MM.1S (cell line): ENCODE data around the gene MYBL2.
A peak's percentile ranks its signal among the peaks of the same experiment; 100 is the strongest.

ENCODE experiments used
- DNase-seq: peaks from one replicate; pipeline ENCODE4 v3.0.0-alpha.2; 2015
- H2AFZ ChIP-seq: fragments of 300-600 bp; sonication (generic); 2 replicates; pipeline ENCODE4 v1.6.0; 2016; ENCODE audit warnings: antibody characterized with exemption, low read length
- H3F3A ChIP-seq: fragments of 300-600 bp; sonication (generic); 2 replicates; pipeline ENCODE4 v1.6.1; 2016; ENCODE audit warnings: mild to moderate bottlenecking, antibody characterized with exemption, low read length, moderate library complexity, mixed read lengths; ENCODE audit not compliant: insufficient read depth
- H3K27ac ChIP-seq: fragments of 300-600 bp; sonication (generic); 2 replicates; pipeline ENCODE4 v1.5.1; 2016; ENCODE audit warnings: mild to moderate bottlenecking, low read length
- H3K27me3 ChIP-seq: fragments of 300-600 bp; sonication (generic); replicated peaks from 2 replicates; pipeline ENCODE4 v1.6.0; 2016; ENCODE audit warnings: low read length; ENCODE audit not compliant: insufficient read depth
- H3K36me3 ChIP-seq: fragments of 300-600 bp; sonication (generic); replicated peaks from 2 replicates; pipeline ENCODE4 v1.6.1; 2016; ENCODE audit warnings: mild to moderate bottlenecking, low read length, mixed read lengths; ENCODE audit not compliant: insufficient read depth
- H3K4me1 ChIP-seq: fragments of 300-600 bp; sonication (generic); 2 replicates; pipeline ENCODE4 v1.6.1; 2016; ENCODE audit warnings: low read length, mixed read lengths
- H3K4me2 ChIP-seq: fragments of 300-600 bp; sonication (generic); 2 replicates; pipeline ENCODE4 v1.6.0; 2016; ENCODE audit warnings: low read depth, low read length
- H3K4me3 ChIP-seq: fragments of 300-600 bp; sonication (generic); 2 replicates; pipeline ENCODE4 v1.5.1; 2016; ENCODE audit warnings: low read length, mixed read lengths
- H3K79me2 ChIP-seq: fragments of 300-600 bp; sonication (generic); 2 replicates; pipeline ENCODE4 v1.6.1; 2016; ENCODE audit warnings: mixed run types, low read length, mixed read lengths
- H3K9ac ChIP-seq: fragments of 300-600 bp; sonication (generic); 2 replicates; pipeline ENCODE4 v1.6.1; 2016; ENCODE audit warnings: low read length, mixed read lengths
- H3K9me2 ChIP-seq: fragments of 300-600 bp; sonication (generic); replicated peaks from 2 replicates; pipeline ENCODE4 v1.6.1; 2016; ENCODE audit warnings: mild to moderate bottlenecking, low read length, mixed read lengths; ENCODE audit not compliant: insufficient read depth
- H3K9me3 ChIP-seq: fragments of 300-600 bp; sonication (generic); replicated peaks from 2 replicates; pipeline ENCODE4 v1.6.1; 2016; ENCODE audit warnings: mild to moderate bottlenecking, low read length, mixed read lengths; ENCODE audit not compliant: insufficient read depth
- H4K20me1 ChIP-seq: fragments of 300-600 bp; sonication (generic); 2 replicates; pipeline ENCODE4 v1.6.1; 2016; ENCODE audit warnings: mild to moderate bottlenecking, low read length, moderate library complexity, mixed read lengths; ENCODE audit not compliant: insufficient read depth
- EZH2 ChIP-seq: fragments of 300-600 bp; sonication (generic); optimal IDR thresholded peaks from 2 replicates; pipeline ENCODE3; 2017; ENCODE audit warnings: low read depth, mild to moderate bottlenecking, antibody characterized with exemption, low read length, mixed read lengths
- EZH2phosphoT487 ChIP-seq: fragments of 300-600 bp; sonication (generic); IDR thresholded peaks from 2 replicates; pipeline ENCODE4 v1.6.1; 2018; ENCODE audit warnings: antibody characterized with exemption, low read length
- TF ChIP-seq, protein P1 (sequence below): fragments of 300-600 bp; sonication (generic); IDR thresholded peaks from 2 replicates; pipeline ENCODE4 v1.5.1; 2016; ENCODE audit warnings: antibody characterized with exemption, low read length, mixed read lengths

MYBL2 gene

DNA sequence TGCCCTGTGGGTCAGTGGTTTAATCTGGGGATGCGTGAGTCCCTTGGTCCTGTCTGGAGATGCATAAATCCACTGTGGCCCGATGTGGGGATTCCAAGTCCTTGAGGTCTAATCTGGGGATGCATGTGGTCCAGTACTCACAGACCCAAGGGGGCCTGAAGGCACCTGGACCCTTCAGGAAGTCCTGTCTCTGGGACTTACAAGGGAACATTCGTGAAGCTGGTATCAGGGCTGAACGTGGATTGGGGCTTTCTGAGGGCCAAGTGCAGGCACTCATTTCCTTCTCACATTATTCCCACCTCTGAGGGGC is 85.1 kb downstream of the MYBL2 start:
- peak overlapping the region; percentile 99 for H3K27ac ChIP-seq
- H3K36me3 ChIP-seq: no peaks in the 10 kb centered on the region
- no peak for DNase-seq
- H3F3A ChIP-seq: peaks cover 31% of the 10 kb centered on the region
- no peaks in the 10 kb centered on the region for H3K79me2 ChIP-seq
- no peaks in the 10 kb centered on the region for H3K27me3 ChIP-seq
- no peaks in the 10 kb centered on the region for H4K20me1 ChIP-seq
- peak overlapping the region; percentile 73 for H3K9ac ChIP-seq
- peak overlapping the region; percentile 76 for H3K4me2 ChIP-seq
- H2AFZ ChIP-seq: no peak overlapping the region; the same call in 1 of the 2 replicates
- TF ChIP-seq EZH2 (no peak), EZH2phosphoT487 (no peak)
- TF ChIP-seq, protein P1, sequence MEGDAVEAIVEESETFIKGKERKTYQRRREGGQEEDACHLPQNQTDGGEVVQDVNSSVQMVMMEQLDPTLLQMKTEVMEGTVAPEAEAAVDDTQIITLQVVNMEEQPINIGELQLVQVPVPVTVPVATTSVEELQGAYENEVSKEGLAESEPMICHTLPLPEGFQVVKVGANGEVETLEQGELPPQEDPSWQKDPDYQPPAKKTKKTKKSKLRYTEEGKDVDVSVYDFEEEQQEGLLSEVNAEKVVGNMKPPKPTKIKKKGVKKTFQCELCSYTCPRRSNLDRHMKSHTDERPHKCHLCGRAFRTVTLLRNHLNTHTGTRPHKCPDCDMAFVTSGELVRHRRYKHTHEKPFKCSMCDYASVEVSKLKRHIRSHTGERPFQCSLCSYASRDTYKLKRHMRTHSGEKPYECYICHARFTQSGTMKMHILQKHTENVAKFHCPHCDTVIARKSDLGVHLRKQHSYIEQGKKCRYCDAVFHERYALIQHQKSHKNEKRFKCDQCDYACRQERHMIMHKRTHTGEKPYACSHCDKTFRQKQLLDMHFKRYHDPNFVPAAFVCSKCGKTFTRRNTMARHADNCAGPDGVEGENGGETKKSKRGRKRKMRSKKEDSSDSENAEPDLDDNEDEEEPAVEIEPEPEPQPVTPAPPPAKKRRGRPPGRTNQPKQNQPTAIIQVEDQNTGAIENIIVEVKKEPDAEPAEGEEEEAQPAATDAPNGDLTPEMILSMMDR: no peak
- H3K9me3 ChIP-seq: no peaks in the 10 kb centered on the region
- H3K4me1 ChIP-seq: peaks cover 37% of the 10 kb centered on the region
- H3K4me3 ChIP-seq: peak overlapping the region; percentile 16; the same call in 1 of the 2 replicates
- no peaks in the 10 kb centered on the region for H3K9me2 ChIP-seq

DNA sequence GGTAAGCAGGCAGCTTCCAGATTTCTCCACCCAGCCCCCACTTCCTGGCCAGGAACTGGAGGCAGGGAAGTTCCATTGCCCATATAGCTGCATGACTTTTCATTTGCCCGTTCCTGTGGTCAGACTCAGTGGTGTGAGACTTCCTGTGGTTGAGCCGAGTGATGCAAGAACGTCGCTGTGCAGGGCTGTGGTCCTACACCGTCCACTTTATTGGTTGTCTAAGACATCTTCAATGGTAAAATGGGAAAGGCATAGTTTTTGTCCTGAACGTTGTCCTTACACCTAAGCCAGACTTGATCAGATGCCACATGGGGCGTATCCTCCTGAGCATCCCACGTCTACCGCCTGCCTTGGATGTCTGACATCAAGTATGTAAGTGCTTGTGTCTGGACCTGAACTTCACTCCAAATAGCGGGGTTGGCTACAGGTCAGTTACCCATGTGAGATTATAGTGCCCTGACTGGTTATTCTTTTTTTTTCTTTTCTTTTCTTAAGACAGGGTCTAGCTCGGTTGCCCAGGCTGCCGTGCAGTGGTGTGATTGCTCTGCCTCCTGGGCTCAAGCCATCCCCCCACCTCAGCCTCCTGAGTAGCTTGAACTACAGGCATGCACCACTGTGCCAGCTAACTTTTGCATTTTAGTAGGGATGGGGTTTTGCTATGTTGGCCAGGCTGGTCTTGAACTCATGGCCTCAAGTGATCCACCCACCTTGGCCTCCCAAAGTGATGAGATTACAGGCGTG is 85.8 kb downstream of the MYBL2 start:
- H3K79me2 ChIP-seq: no peaks in the 10 kb centered on the region
- H3K9me3 ChIP-seq: no peaks in the 10 kb centered on the region
- H3K4me1 ChIP-seq: peaks cover 37% of the 10 kb centered on the region
- no peak overlapping the region for H2AFZ ChIP-seq
- no peaks in the 10 kb centered on the region for H3K27me3 ChIP-seq
- no peaks in the 10 kb centered on the region for H3K36me3 ChIP-seq
- H3K9ac ChIP-seq: peak overlapping the region; percentile 73; the same call in 1 of the 2 replicates
- DNase-seq: peak; percentile 90
- peak overlapping the region; percentile 76 for H3K4me2 ChIP-seq
- no peaks in the 10 kb centered on the region for H3K9me2 ChIP-seq
- no peak overlapping the region; the same call in 1 of the 2 replicates for H3K4me3 ChIP-seq
- peak overlapping the region; percentile 99 for H3K27ac ChIP-seq
- no peaks in the 10 kb centered on the region for H4K20me1 ChIP-seq
- H3F3A ChIP-seq: peaks cover 31% of the 10 kb centered on the region
- TF ChIP-seq, protein P1: no peak
- no peak for TF ChIP-seq EZH2
- no peak for TF ChIP-seq EZH2phosphoT487

DNA sequence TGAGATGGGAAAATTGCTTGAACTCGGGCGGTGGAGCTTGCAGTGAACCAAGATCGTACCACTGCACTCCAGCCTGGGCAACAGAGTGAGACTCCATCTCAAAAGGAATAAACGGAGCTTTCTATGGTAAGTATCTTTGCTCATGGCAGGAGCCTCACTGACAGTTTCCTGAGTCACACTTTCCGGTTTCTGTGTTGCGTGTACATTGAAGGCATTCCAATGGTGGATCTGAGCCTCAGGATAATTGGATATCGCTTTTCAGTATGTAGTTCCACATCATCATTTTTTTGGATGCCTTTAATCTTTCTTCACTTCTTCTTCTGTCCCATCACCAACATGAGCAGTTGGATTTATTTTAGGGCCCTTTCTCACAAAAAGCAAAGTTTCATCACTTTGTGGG is 88.5 kb downstream of the MYBL2 start:
- Histone ChIP-seq H3K9me2 (no peaks in the 10 kb centered on the region), H3K4me1 (peaks cover 28% of the 10 kb centered on the region), H3K4me2 (no peak overlapping the region), H3K4me3 (no peak overlapping the region), H3K27me3 (no peaks in the 10 kb centered on the region), H3K27ac (no peak overlapping the region), H3K9ac (no peak overlapping the region), H4K20me1 (no peaks in the 10 kb centered on the region), H3K9me3 (no peaks in the 10 kb centered on the region), H3F3A (peaks cover 27% of the 10 kb centered on the region), H2AFZ (no peak overlapping the region), H3K79me2 (no peaks in the 10 kb centered on the region), H3K36me3 (no peaks in the 10 kb centered on the region)
- DNase-seq: no peak
- TF ChIP-seq EZH2 (no peak), EZH2phosphoT487 (no peak)
- TF ChIP-seq, protein P1: no peak
